Prostate gland (tissue), 2 donors: Measurements from ENCODE around the gene SEC16B. TPM values are rescaled to one million over a fixed set of nuclear protein-coding genes. Genes with fewer than 3 reads are reported as not detected.
"Not testable (repeated sequence)": the region's sequence is repeated elsewhere in the genome, so short reads cannot be mapped to it uniquely, and the experiment has no call there.

Experiments used
- DNase-seq: peaks from one replicate; pipeline ENCODE4 v3.0.0-alpha.2; 2019; ENCODE audit warnings: low spot score
- H3K27ac ChIP-seq, 2 donors: fragments of 200-600 bp; sonication (generic); 2 replicates each; pipeline ENCODE4 v1.5.1; 2017 to 2019
- H3K27me3 ChIP-seq: fragments of 200-600 bp; sonication (generic); replicated peaks from 2 replicates; pipeline ENCODE4 v1.5.1; 2019; ENCODE audit not compliant: insufficient read depth
- H3K36me3 ChIP-seq, 2 donors: fragments of 200-600 bp; sonication (generic); 1 replicate in 1 of 2; 2 replicates in 1 of 2; pipeline versions ENCODE4 v1.5.1 to v1.8.1; 2017 to 2019
- H3K4me1 ChIP-seq: fragments of 200-600 bp; sonication (generic); replicated peaks from 2 replicates; pipeline ENCODE4 v1.5.1; 2019
- H3K4me3 ChIP-seq, 2 donors: fragments of 200-600 bp; sonication (generic); 2 replicates each; pipeline ENCODE4 v1.5.1; 2017 to 2019
- H3K9me3 ChIP-seq: fragments of 200-600 bp; sonication (generic); 2 replicates; pipeline ENCODE4 v1.5.1; 2017
- CTCF ChIP-seq, 4 experiments: fragments of 200-600 bp in 2 of 4; fragments of 450-650 bp in 2 of 4; sonication (generic) in 2 of 4; IDR thresholded peaks; 1 replicate in 3 of 4; 2 replicates in 1 of 4; pipeline ENCODE4 v1.5.1; 2016 to 2019; ENCODE audit warnings: antibody characterized with exemption in 4 of 4, mild to moderate bottlenecking in 2 of 4, moderate library complexity in 2 of 4
- POLR2A ChIP-seq: fragments of 450-650 bp; IDR thresholded peaks from one replicate; pipeline ENCODE4 v1.6.1; 2016; ENCODE audit warnings: antibody characterized with exemption, mild to moderate bottlenecking
- POLR2AphosphoS5 ChIP-seq: sonication (generic); formaldehyde crosslinking; IDR thresholded peaks from one replicate; pipeline ENCODE4 v1.6.1; 2017; ENCODE audit warnings: antibody characterized with exemption
- WGBS: methylation state at CpG from one replicate; pipeline ENCODE4 v1.1.5; 2018; 5-methylcytosine and 5-hydroxymethylcytosine counted together
- intact Hi-C: fragments of 100-400 bp; cut with DNase I; formaldehyde crosslinking; loops from one replicate; pipeline ENCODE4 v1.14.2; 2022
- total RNA-seq, 2 donors: library from RNA; depleted of rRNA; stranded (reverse); fragments of >200 nt; gene quantifications; one replicate each; pipeline ENCODE4 v1.1.0, GENCODE V29; 2016

SEC16B gene
- total RNA-seq, 2 donors from 2014 or later: 2.7 to 3.2 TPM

GRCh38 chr1:177998696-177999631 is 29.1 kb upstream of the SEC16B start:
- Histone ChIP-seq H3K9me3 (no peaks in the 10 kb centered on the region), H3K27me3 (no peaks in the 10 kb centered on the region), H3K4me3 (no peak overlapping the region), H3K27ac (no peak overlapping the region), H3K4me1 (no peaks in the 10 kb centered on the region), H3K36me3 (no peaks in the 10 kb centered on the region)
- TF ChIP-seq POLR2A (no peak), CTCF (IDR thresholded peaks at IDR 0.05) (no peak), POLR2AphosphoS5 (no peak)
- WGBS: 77% methylated on average over 4 of the region's 4 CpGs
- DNase-seq: no peak
- intact Hi-C loops: no loop called here

GRCh38 chr1:177996957-177997356 is 27.1 kb upstream of the SEC16B start:
- no peak overlapping the region for H3K27ac ChIP-seq
- intact Hi-C loops: no loop called here
- TF ChIP-seq CTCF (IDR thresholded peaks at IDR 0.05) (no peak), POLR2A (no peak), POLR2AphosphoS5 (no peak)
- no peaks in the 10 kb centered on the region for H3K36me3 ChIP-seq
- no peaks in the 10 kb centered on the region for H3K9me3 ChIP-seq
- no peak for DNase-seq
- WGBS: 93% methylated on average over 5 of the region's 5 CpGs
- H3K27me3 ChIP-seq: no peaks in the 10 kb centered on the region
- H3K4me1 ChIP-seq: no peaks in the 10 kb centered on the region
- H3K4me3 ChIP-seq: no peak overlapping the region

GRCh38 chr1:177995369-177995768 is 25.5 kb upstream of the SEC16B start:
- no peak for TF ChIP-seq CTCF (IDR thresholded peaks at IDR 0.05)
- no peak for TF ChIP-seq POLR2A
- TF ChIP-seq POLR2AphosphoS5: no peak
- Histone ChIP-seq H3K4me3 (no peak overlapping the region), H3K27me3 (no peaks in the 10 kb centered on the region), H3K4me1 (no peaks in the 10 kb centered on the region), H3K36me3 (no peaks in the 10 kb centered on the region), H3K27ac (no peak overlapping the region), H3K9me3 (no peaks in the 10 kb centered on the region)
- no peak for DNase-seq
- intact Hi-C loops: no loop called here
- 95% methylated on average over 5 of the region's 5 CpGs for WGBS

- H3K4me1 ChIP-seq, intact Hi-C loops, H3K27me3 ChIP-seq, H3K9me3 ChIP-seq, H3K4me3 ChIP-seq, H3K27ac ChIP-seq, DNase-seq, H3K36me3 ChIP-seq: not testable (repeated sequence)
- WGBS: 60% methylated on average over 5 of the region's 5 CpGs
These were observed 16.4 kb upstream of the SEC16B start for GRCh38 chr1:177986281-177986680.

GRCh38 chr1:177984761-177985160 is 14.9 kb upstream of the SEC16B start:
- Histone ChIP-seq H3K4me3 (no peak overlapping the region), H3K4me1 (no peaks in the 10 kb centered on the region), H3K27me3 (no peaks in the 10 kb centered on the region), H3K36me3 (no peaks in the 10 kb centered on the region), H3K27ac (no peak overlapping the region), H3K9me3 (no peaks in the 10 kb centered on the region)
- intact Hi-C loops: no loop called here
- TF ChIP-seq CTCF (IDR thresholded peaks at IDR 0.05) (no peak), POLR2A (no peak), POLR2AphosphoS5 (no peak)
- no peak for DNase-seq
- WGBS: 53% methylated on average over 1 of the region's 1 CpG
